GM18861 (cell line): ENCODE data around the gene ZNF668.

Experiments
- ATAC-seq: cut with Tn5 transposase; IDR thresholded peaks from one replicate; pipeline ENCODE4 v1.9.1; 2021; ENCODE audit not compliant: unreplicated experiment

The ZNF668 gene

GRCh38 chr16:31081428-31082351, 7.7 kb upstream of the ZNF668 start:
- ATAC-seq, result no peak

DNA sequence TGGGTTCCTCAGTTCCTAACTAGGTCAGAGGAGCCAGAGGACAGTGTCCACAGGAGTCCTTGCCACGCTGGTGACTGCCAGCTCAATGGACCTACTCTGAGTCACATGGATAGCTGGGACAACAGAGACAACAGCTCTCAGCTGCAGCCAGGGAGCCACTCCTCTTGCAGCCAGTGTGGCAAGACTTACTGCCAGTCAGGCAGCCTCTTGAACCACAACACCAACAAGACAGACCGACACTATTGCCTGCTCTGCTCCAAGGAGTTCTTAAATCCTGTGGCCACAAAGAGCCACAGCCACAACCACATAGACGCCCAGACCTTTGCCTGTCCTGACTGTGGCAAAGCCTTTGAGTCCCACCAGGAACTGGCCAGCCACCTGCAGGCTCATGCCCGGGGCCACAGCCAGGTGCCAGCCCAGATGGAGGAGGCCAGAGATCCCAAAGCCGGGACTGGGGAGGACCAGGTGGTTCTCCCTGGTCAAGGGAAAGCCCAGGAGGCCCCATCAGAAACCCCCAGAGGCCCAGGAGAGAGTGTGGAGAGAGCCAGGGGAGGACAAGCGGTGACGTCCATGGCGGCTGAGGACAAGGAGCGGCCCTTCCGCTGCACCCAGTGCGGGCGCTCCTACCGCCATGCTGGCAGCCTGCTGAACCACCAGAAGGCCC, 6.8 kb upstream of the ZNF668 start:
- ATAC-seq, result no peak

DNA sequence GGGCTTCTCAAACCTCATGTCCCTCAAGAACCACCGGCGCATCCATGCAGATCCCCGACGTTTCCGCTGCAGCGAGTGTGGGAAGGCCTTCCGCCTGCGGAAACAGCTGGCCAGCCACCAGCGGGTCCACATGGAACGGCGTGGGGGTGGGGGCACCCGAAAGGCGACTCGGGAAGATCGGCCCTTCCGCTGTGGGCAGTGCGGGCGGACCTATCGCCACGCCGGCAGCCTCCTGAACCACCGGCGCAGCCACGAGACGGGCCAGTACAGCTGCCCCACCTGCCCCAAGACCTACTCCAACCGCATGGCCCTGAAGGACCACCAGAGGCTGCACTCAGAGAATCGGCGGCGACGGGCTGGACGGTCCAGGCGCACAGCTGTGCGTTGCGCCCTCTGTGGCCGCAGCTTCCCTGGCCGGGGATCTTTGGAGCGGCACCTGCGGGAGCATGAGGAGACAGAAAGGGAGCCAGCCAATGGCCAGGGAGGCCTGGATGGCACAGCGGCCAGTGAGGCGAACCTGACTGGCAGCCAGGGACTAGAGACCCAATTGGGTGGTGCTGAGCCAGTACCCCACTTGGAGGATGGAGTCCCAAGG, 6.1 kb upstream of the ZNF668 start:
- no peak for ATAC-seq

GRCh38 chr16:31079342-31079944, 5.4 kb upstream of the ZNF668 start:
- ATAC-seq, result no peak

DNA sequence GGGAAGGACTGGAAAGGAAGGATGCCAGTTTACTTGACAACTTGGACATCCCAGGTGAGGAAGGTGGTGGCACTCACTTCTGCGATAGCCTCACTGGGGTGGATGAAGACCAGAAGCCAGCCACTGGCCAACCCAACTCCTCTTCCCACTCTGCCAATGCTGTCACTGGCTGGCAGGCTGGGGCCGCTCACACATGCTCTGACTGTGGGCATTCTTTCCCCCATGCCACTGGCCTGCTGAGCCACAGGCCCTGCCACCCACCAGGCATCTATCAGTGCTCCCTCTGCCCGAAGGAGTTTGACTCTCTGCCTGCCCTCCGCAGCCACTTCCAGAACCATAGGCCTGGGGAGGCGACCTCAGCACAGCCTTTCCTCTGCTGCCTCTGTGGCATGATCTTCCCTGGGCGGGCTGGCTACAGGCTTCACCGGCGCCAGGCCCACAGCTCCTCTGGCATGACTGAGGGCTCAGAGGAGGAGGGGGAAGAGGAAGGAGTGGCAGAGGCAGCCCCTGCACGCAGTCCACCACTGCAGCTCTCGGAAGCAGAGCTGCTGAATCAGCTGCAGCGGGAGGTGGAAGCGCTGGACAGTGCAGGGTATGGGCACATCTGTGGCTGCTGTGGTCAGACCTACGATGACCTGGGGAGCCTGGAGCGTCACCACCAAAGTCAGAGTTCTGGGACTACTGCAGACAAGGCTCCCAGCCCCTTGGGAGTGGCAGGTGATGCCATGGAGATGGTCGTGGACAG, 4.7 kb upstream of the ZNF668 start:
- no peak for ATAC-seq

DNA sequence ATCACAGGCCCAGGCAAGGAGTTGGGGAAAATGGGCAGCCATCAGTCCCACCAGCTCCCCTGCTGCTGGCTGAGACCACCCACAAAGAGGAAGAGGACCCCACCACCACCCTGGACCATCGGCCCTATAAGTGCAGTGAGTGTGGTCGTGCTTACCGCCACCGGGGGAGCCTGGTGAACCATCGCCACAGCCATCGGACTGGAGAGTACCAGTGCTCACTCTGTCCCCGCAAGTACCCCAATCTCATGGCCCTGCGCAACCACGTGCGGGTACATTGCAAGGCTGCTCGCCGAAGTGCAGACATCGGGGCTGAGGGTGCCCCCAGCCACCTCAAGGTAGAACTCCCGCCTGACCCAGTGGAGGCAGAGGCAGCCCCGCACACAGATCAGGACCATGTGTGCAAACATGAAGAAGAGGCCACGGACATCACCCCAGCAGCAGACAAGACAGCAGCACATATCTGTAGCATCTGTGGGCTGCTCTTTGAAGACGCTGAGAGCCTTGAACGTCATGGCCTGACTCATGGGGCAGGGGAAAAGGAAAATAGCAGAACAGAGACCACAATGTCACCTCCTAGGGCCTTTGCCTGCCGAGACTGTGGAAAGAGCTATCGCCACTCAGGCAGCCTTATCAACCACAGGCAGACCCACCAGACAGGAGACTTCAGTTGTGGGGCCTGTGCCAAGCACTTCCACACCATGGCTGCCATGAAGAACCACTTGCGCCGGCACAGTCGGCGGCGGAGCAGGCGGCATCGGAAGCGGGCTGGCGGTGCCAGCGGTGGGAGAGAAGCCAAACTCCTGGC, 3.8 kb upstream of the ZNF668 start:
- no peak for ATAC-seq

DNA sequence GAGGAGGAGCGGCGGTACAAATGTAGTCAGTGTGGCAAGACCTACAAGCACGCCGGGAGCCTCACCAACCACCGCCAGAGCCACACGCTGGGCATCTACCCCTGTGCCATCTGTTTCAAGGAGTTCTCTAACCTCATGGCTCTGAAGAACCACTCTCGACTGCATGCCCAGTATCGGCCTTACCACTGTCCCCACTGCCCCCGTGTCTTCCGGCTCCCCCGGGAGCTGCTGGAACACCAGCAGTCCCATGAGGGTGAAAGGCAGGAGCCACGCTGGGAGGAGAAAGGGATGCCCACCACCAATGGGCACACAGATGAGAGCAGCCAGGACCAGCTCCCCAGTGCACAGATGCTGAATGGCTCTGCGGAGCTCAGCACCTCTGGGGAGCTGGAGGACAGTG, 3.0 kb upstream of the ZNF668 start:
- ATAC-seq, result no peak

DNA sequence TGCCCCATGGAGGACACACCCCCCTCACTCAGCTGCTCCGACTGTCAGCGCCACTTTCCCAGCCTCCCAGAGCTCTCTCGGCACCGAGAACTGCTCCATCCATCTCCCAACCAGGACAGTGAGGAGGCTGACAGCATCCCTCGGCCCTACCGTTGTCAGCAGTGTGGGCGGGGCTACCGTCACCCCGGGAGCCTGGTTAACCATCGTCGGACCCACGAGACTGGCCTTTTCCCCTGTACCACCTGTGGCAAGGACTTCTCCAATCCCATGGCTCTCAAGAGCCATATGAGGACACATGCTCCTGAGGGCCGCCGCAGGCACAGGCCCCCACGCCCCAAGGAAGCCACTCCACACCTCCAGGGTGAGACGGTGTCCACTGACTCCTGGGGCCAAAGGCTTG, 2.3 kb upstream of the ZNF668 start:
- ATAC-seq, result no peak

DNA sequence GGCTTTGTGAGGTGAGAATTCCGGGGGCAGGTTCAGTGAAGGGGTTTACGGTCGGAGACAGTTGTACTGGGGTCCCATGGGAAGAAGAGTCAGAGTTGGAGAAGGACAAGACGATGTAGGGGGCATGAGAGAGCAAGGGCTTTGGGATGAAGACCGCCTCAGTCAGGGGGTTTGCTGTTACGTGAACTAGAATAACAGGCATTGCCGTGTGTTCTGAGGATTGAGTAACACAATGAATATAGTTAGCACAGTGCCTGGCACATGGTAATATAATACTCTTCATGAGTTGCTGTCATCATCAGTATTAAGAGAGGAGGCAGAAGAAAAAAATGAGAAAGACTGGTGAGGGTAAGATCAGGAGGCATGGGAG, 759 bp upstream of the ZNF668 start:
- ATAC-seq, result no peak

GRCh38 chr16:31073142-31073969, 684 bp downstream of the ZNF668 start:
- ATAC-seq, result peak; percentile 46

DNA sequence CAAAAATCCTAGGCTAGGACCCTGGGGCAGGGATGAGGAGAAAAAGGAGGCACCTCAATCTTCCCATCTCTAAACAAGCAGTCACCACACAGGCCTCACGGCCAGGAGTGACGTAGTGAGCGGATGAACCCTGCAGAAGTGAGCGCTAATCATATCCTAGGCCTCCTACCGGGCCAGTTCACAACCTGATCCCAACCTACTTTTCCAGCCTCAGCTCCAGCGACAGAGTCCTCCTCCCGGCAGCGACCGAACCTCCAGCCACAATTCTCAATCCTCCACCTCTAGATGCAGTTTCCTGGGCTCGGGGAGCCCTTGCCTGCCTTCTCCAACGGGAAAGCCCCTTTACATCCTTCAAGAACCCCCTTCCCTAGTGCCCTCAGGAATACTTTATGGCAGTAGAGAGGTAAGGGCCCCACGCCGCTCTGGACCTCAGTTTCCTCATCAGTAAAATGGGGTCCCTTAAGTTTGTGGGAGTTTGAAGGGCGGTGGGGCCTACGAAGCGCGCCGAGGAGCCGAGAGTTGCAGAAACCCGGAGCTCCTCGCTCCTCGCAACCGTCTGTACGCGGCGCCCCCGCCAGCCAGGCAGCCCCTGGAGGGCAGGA, 1.4 kb downstream of the ZNF668 start:
- ATAC-seq, result no peak

DNA sequence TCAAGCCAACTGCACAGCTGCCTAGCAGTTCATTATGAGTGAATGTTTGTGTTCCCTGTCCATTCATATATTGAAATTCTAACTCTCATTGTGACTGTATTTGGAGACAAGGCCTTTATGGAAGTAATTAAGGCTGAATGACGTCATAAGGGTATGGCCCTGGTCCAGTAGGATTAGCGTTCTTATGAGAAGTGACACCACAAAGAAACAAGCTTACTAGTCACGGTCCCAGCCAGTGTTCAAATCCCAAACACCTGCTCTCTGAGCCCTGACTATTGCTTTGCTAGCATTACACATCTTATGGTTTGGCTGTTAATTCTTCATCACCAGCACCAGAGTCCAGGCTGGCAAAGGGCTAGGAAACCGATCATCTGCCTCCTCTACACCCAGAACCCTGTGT, 2.2 kb downstream of the ZNF668 start:
- ATAC-seq, result no peak

- ATAC-seq, result no peak
Measured at GRCh38 chr16:31067342-31067741, 6.7 kb downstream of the ZNF668 start.

DNA sequence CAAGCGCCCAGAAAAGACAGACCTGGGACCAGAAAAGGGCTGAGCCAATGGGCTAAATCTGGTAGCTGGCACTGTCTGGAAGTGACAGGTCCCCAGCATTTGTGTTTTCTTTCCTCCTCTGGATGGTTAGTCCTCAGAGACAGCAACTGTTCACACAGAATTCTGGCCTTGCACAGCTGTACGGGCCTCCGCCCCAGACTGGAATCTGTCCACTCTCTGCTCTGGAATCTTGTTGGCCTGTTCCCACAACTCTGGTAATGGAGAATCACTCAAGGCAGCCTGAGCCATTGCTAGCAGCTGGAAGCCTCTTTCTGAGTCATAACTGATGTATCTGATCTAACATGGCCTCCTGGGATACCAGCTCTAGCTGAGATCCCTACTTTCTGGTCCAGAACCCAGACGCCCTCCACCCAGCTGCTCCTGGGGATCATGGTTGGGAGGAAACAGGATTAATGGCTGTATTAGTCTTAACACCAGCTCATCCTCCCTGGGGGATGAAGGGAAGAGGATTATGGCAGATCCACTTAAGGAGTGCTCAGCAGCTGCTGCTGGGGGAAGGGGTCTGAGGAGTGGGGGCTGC, 9.1 kb downstream of the ZNF668 start:
- no peak for ATAC-seq

- ATAC-seq, result no peak
Measured at GRCh38 chr16:31063843-31064611, 10.0 kb downstream of the ZNF668 start.

- no peak for ATAC-seq
Measured at GRCh38 chr16:31063495-31063842, 10.6 kb downstream of the ZNF668 start.

- no peak for ATAC-seq
Measured at GRCh38 chr16:31061813-31062440, 12.1 kb downstream of the ZNF668 start.
